Right atrium auricular region (tissue), 2 donors: ENCODE results near the gene ORC6. TPM values are rescaled to one million over a fixed set of nuclear protein-coding genes. Genes with fewer than 3 reads are reported as not detected.

Experiments
- DNase-seq: peaks from one replicate; pipeline ENCODE4 v3.0.0-alpha.2; 2019; ENCODE audit warnings: low spot score
- H3K27ac ChIP-seq, 2 donors: fragments of 200-600 bp; sonication (generic); 1 replicate in 1 of 2; 2 replicates in 1 of 2; pipeline ENCODE4 v1.5.1; 2016 to 2019
- H3K27me3 ChIP-seq, 2 donors: fragments of 200-600 bp; sonication (generic); one replicate each; pipeline versions ENCODE4 v1.5.1 to v1.6.0; 2017 to 2019
- H3K36me3 ChIP-seq: fragments of 200-600 bp; sonication (generic); one replicate; pipeline ENCODE4 v1.5.1; 2016
- H3K4me1 ChIP-seq, 2 donors: fragments of 200-600 bp; sonication (generic); one replicate each; pipeline versions ENCODE4 v1.5.1 to v1.6.0; 2017 to 2019
- H3K4me3 ChIP-seq, 2 donors: fragments of 200-600 bp; sonication (generic); 1 replicate in 1 of 2; 2 replicates in 1 of 2; pipeline ENCODE4 v1.5.1; 2017 to 2019; ENCODE audit warnings: mild to moderate bottlenecking in 1 of 2, moderate library complexity in 1 of 2
- H3K9me3 ChIP-seq, 2 donors: fragments of 200-600 bp; sonication (generic); one replicate each; pipeline ENCODE4 v1.5.1; 2019
- CTCF ChIP-seq, 2 donors: fragments of 200-600 bp; sonication (generic); IDR thresholded peaks; one replicate each; pipeline ENCODE4 v1.5.1; 2019; ENCODE audit warnings: antibody characterized with exemption in 2 of 2
- total RNA-seq, 2 donors: library from RNA; depleted of rRNA; stranded (reverse); fragments of >200 nt; gene quantifications; one replicate each; pipeline ENCODE4 v1.1.0, GENCODE V29; 2016

The ORC6 gene
- total RNA-seq, 2 donors from 2014 or later, result 1.8 to 2.6 TPM

GRCh38 chr16:46706642-46707041 is 17.2 kb downstream of the ORC6 start:
- no peak overlapping the region for H3K27ac ChIP-seq
- H3K4me1 ChIP-seq, result peaks cover 0 to 5% of the 10 kb centered on the region in 2 donors
- no peak for DNase-seq
- H3K36me3 ChIP-seq, result peaks cover 74% of the 10 kb centered on the region
- no peaks in the 10 kb centered on the region for H3K9me3 ChIP-seq
- no peak for TF ChIP-seq CTCF (IDR thresholded peaks at IDR 0.05)
- H3K27me3 ChIP-seq, result no peaks in the 10 kb centered on the region
- H3K4me3 ChIP-seq, result no peak overlapping the region

GRCh38 chr16:46709469-46710005 is 20.1 kb downstream of the ORC6 start:
- peaks cover 0 to 28% of the 10 kb centered on the region in 2 donors for H3K4me1 ChIP-seq
- H3K9me3 ChIP-seq, result no peaks in the 10 kb centered on the region
- H3K27me3 ChIP-seq, result no peaks in the 10 kb centered on the region
- DNase-seq, result no peak
- H3K27ac ChIP-seq, result peak overlapping the region in 1 of 2 donors; percentile 76
- no peak overlapping the region for H3K4me3 ChIP-seq
- peaks cover 58% of the 10 kb centered on the region for H3K36me3 ChIP-seq
- no peak for TF ChIP-seq CTCF (IDR thresholded peaks at IDR 0.05)

- Histone ChIP-seq H3K27ac (peak overlapping the region; percentile 74 to 76), H3K36me3 (peaks cover 52% of the 10 kb centered on the region), H3K9me3 (no peaks in the 10 kb centered on the region), H3K4me3 (no peak overlapping the region), H3K27me3 (no peaks in the 10 kb centered on the region), H3K4me1 (peaks cover 0 to 38% of the 10 kb centered on the region in 2 donors)
- TF ChIP-seq CTCF (IDR thresholded peaks at IDR 0.05), result no peak
- DNase-seq, result no peak
Measured at GRCh38 chr16:46711106-46712058, 21.9 kb downstream of the ORC6 start.

GRCh38 chr16:46712911-46713310 is 23.5 kb downstream of the ORC6 start:
- Histone ChIP-seq H3K36me3 (peaks cover 52% of the 10 kb centered on the region), H3K27me3 (no peaks in the 10 kb centered on the region), H3K4me1 (peaks cover 0 to 46% of the 10 kb centered on the region in 2 donors), H3K4me3 (no peak overlapping the region), H3K9me3 (no peaks in the 10 kb centered on the region), H3K27ac (peak overlapping the region; percentile 74 to 76)
- no peak for DNase-seq
- TF ChIP-seq CTCF (IDR thresholded peaks at IDR 0.05), result no peak

GRCh38 chr16:46713634-46714033 is 24.2 kb downstream of the ORC6 start:
- Histone ChIP-seq H3K36me3 (peaks cover 51% of the 10 kb centered on the region), H3K27me3 (no peaks in the 10 kb centered on the region), H3K4me1 (peaks cover 0 to 46% of the 10 kb centered on the region in 2 donors), H3K9me3 (no peaks in the 10 kb centered on the region), H3K4me3 (no peak overlapping the region), H3K27ac (peak overlapping the region; percentile 74 to 76)
- no peak for DNase-seq
- TF ChIP-seq CTCF (IDR thresholded peaks at IDR 0.05), result no peak
